ENCODE results near the gene SHISA5.

GRCh38 chr3:48467473-48468267 is 36.3 kb downstream of the SHISA5 start:
- TF ChIP-seq CTCF (IDR thresholded peaks at IDR 0.05), result no peak
- no peak for TF ChIP-seq POLR2A (IDR thresholded peaks at IDR 0.05)

Measured in testis (tissue), 2 donors.